Measurements from ENCODE around the gene FAM90A1. TPM values are rescaled to one million over a fixed set of nuclear protein-coding genes. Genes with fewer than 3 reads are reported as not detected.

The FAM90A1 gene
- total RNA-seq, 2 donors from 2014 or later, result 0.18 to 0.68 TPM

Other genes starting within 250 kb of the FAM90A1 start
- gene FOXJ2, start 194.9 kb downstream of the FAM90A1 start, total RNA-seq, result 10 to 100 TPM; 15.4 to 27.8 TPM
- 1 to 10 TPM; 1.5 to 3.4 TPM for gene C3AR1, start 161.3 kb downstream of the FAM90A1 start, total RNA-seq
- 10 to 100 TPM; 52.0 to 60.2 TPM for gene NECAP1, start 145.3 kb downstream of the FAM90A1 start, total RNA-seq
- gene CLEC4A, start 104.0 kb downstream of the FAM90A1 start, total RNA-seq, result 1 to 10 TPM in 1 of 2 donors, not detected in 1; 1.1 TPM
- gene ZNF705A, start 70.6 kb downstream of the FAM90A1 start, total RNA-seq, result not detected
- not detected for gene CLEC6A, start 228.3 kb upstream of the FAM90A1 start, total RNA-seq